AG08396 (cell line): ENCODE data around the gene SLC38A8.

Experiments
- DNase-seq: peaks from one replicate; pipeline ENCODE4 v3.0.0; 2012; ENCODE audit warnings: low spot score, mixed read lengths

SLC38A8 gene

GRCh38 chr16:83969771-83970429, 72.7 kb downstream of the SLC38A8 start:
- no peak for DNase-seq

- no peak for DNase-seq
Observed at GRCh38 chr16:83968891-83969649, 73.5 kb downstream of the SLC38A8 start.

- DNase-seq, result peak; percentile 60
Observed at GRCh38 chr16:83968306-83968851, 74.2 kb downstream of the SLC38A8 start.

- peak; percentile 91 for DNase-seq
Observed at GRCh38 chr16:83967838-83968305, 74.7 kb downstream of the SLC38A8 start, which contains the start of gene NECAB2. Gene NECAB2, plus strand, starts transcription at chr16:83968244. Its CDS starts 405 bp downstream, at chr16:83968649.

- no peak for DNase-seq
Observed at GRCh38 chr16:83967091-83967490, 75.5 kb downstream of the SLC38A8 start.

GRCh38 chr16:83966153-83966696, 76.4 kb downstream of the SLC38A8 start:
- DNase-seq, result no peak

- no peak for DNase-seq
Observed at GRCh38 chr16:83965444-83966152, 77.0 kb downstream of the SLC38A8 start.

- DNase-seq, result no peak
Observed at GRCh38 chr16:83964684-83965443, 77.7 kb downstream of the SLC38A8 start.

GRCh38 chr16:83963277-83964119, 79.1 kb downstream of the SLC38A8 start:
- DNase-seq, result no peak

GRCh38 chr16:83961591-83961990, 81.0 kb downstream of the SLC38A8 start:
- DNase-seq, result no peak

- DNase-seq, result no peak
Observed at GRCh38 chr16:83960521-83961249, 81.9 kb downstream of the SLC38A8 start.
